ENCODE data around the gene RTL9.

Gene RTL9

GRCh38 chrX:110317820-110318663, 40.6 kb upstream of the RTL9 start, which contains the start of gene AMMECR1:
Gene AMMECR1 (minus strand): TSS chrX:110318085. CDS start chrX:110318071, 14 bp downstream.
- H3K4me2 ChIP-seq (ENCODE audit: low read length, poor library complexity, severe bottlenecking): peak within 1 kb of the TSS; percentile 56
- peak within 1 kb of the TSS; percentile 51 for H2AFZ ChIP-seq (ENCODE audit: low read depth, low read length)
- H4K8ac ChIP-seq (ENCODE audit: low read length): peak within 1 kb of the TSS; percentile 75
- H2BK12ac ChIP-seq (ENCODE audit: low read length in 2 of 2): peak within 1 kb of the TSS in 1 of 2 experiments; percentile 77
- H3K18ac ChIP-seq (ENCODE audit: low read depth in 1 of 2, low read length in 2 of 2): peak within 1 kb of the TSS; percentile 81 to 86
- H3K27me3 ChIP-seq (ENCODE audit: control insufficient read depth in 1 of 2, insufficient read depth in 1 of 2, low read length in 2 of 2): peaks cover 0 to 9% of the 10 kb centered on the region in 2 experiments
- H2AK5ac ChIP-seq (ENCODE audit: low read length, severe bottlenecking): no peak within 1 kb of the TSS
- peak within 1 kb of the TSS; percentile 83 to 86 for H3K4me3 ChIP-seq (ENCODE audit: insufficient read depth in 1 of 2, low read depth in 1 of 2, low read length in 2 of 2)
- peak within 1 kb of the TSS; percentile 73 for H2BK120ac ChIP-seq (ENCODE audit: low read depth, low read length)
- H3K27ac ChIP-seq (ENCODE audit: low read length, poor library complexity, severe bottlenecking): peak within 1 kb of the TSS; percentile 79
- peak within 1 kb of the TSS; percentile 97 for H4K91ac ChIP-seq (ENCODE audit: low read length)
- peak within 1 kb of the TSS in 1 of 2 experiments; percentile 94 for H3K14ac ChIP-seq (ENCODE audit: low read length in 2 of 2)
- DNase-seq: peak; percentile 80
- peak within 1 kb of the TSS; percentile 94 for H3K9ac ChIP-seq (ENCODE audit: low read length)
- WGBS: 1% methylated on average over 18 of the region's 78 CpGs
- H2BK15ac ChIP-seq (ENCODE audit: low read depth, poor library complexity, severe bottlenecking): peak within 1 kb of the TSS; percentile 69
- H3K36me3 ChIP-seq (ENCODE audit: control insufficient read depth in 1 of 2, insufficient read depth in 2 of 2, low read depth in 1 of 2, low read length in 2 of 2): no peaks in the 10 kb centered on the region
- peak within 1 kb of the TSS; percentile 89 for H2BK5ac ChIP-seq (ENCODE audit: low read depth, low read length, poor library complexity, severe bottlenecking)
- H3K9me3 ChIP-seq (ENCODE audit: control insufficient read depth, low read length): no peaks in the 10 kb centered on the region
- H3K4me1 ChIP-seq (ENCODE audit: control insufficient read depth, insufficient read depth, low read depth, low read length): peaks cover 2% of the 10 kb centered on the region
- H3K23ac ChIP-seq (ENCODE audit: low read length in 2 of 2): no peak within 1 kb of the TSS
- H3K4ac ChIP-seq (ENCODE audit: low read depth in 1 of 2, low read length in 2 of 2): peak within 1 kb of the TSS; percentile 75 to 80
- H3K79me1 ChIP-seq (replicated peaks; ENCODE audit: low read length, poor library complexity, severe bottlenecking): no peaks in the 10 kb centered on the region

- H3K9ac ChIP-seq (ENCODE audit: low read length): peak overlapping the region; percentile 94
- H3K36me3 ChIP-seq (ENCODE audit: control insufficient read depth in 1 of 2, insufficient read depth in 2 of 2, low read depth in 1 of 2, low read length in 2 of 2): no peaks in the 10 kb centered on the region
- no peaks in the 10 kb centered on the region for H3K79me1 ChIP-seq (replicated peaks; ENCODE audit: low read length, poor library complexity, severe bottlenecking)
- H3K4me2 ChIP-seq (ENCODE audit: low read length, poor library complexity, severe bottlenecking): peak overlapping the region; percentile 8
- no peaks in the 10 kb centered on the region for H3K9me3 ChIP-seq (ENCODE audit: control insufficient read depth, low read length)
- H4K91ac ChIP-seq (ENCODE audit: low read length): no peak overlapping the region
- H4K8ac ChIP-seq (ENCODE audit: low read length): no peak overlapping the region
- no peak overlapping the region for H3K23ac ChIP-seq (ENCODE audit: low read length in 2 of 2)
- WGBS: 7% methylated on average over 3 of the region's 4 CpGs
- H3K4me1 ChIP-seq (ENCODE audit: control insufficient read depth, insufficient read depth, low read depth, low read length): peaks cover 2% of the 10 kb centered on the region
- H3K14ac ChIP-seq (ENCODE audit: low read length in 2 of 2): no peak overlapping the region
- peak overlapping the region in 1 of 2 experiments; percentile 11 for H3K18ac ChIP-seq (ENCODE audit: low read depth in 1 of 2, low read length in 2 of 2)
- DNase-seq: no peak
- H2AK5ac ChIP-seq (ENCODE audit: low read length, severe bottlenecking): no peak overlapping the region
- H3K4ac ChIP-seq (ENCODE audit: low read depth in 1 of 2, low read length in 2 of 2): no peak overlapping the region
- no peak overlapping the region for H2AFZ ChIP-seq (ENCODE audit: low read depth, low read length)
- no peak overlapping the region for H2BK15ac ChIP-seq (ENCODE audit: low read depth, poor library complexity, severe bottlenecking)
- peak overlapping the region; percentile 29 for H2BK120ac ChIP-seq (ENCODE audit: low read depth, low read length)
- no peak overlapping the region for H2BK12ac ChIP-seq (ENCODE audit: low read length in 2 of 2)
- peak overlapping the region; percentile 56 to 80 for H3K4me3 ChIP-seq (ENCODE audit: insufficient read depth in 1 of 2, low read depth in 1 of 2, low read length in 2 of 2)
- H3K27ac ChIP-seq (ENCODE audit: low read length, poor library complexity, severe bottlenecking): no peak overlapping the region
- peaks cover 0 to 5% of the 10 kb centered on the region in 2 experiments for H3K27me3 ChIP-seq (ENCODE audit: control insufficient read depth in 1 of 2, insufficient read depth in 1 of 2, low read length in 2 of 2)
- no peak overlapping the region for H2BK5ac ChIP-seq (ENCODE audit: low read depth, low read length, poor library complexity, severe bottlenecking)
Measured at GRCh38 chrX:110318664-110318968, 40.0 kb upstream of the RTL9 start.

- no peaks in the 10 kb centered on the region for H3K36me3 ChIP-seq (ENCODE audit: control insufficient read depth in 1 of 2, insufficient read depth in 2 of 2, low read depth in 1 of 2, low read length in 2 of 2)
- no peak overlapping the region for H3K4me3 ChIP-seq (ENCODE audit: insufficient read depth in 1 of 2, low read depth in 1 of 2, low read length in 2 of 2)
- 45% methylated on average over 1 of the region's 3 CpGs for WGBS
- H2AFZ ChIP-seq (ENCODE audit: low read depth, low read length): no peak overlapping the region
- no peak overlapping the region for H2AK5ac ChIP-seq (ENCODE audit: low read length, severe bottlenecking)
- H3K79me1 ChIP-seq (replicated peaks; ENCODE audit: low read length, poor library complexity, severe bottlenecking): no peaks in the 10 kb centered on the region
- H3K9me3 ChIP-seq (ENCODE audit: control insufficient read depth, low read length): peaks cover 4% of the 10 kb centered on the region
- H3K4me1 ChIP-seq (ENCODE audit: control insufficient read depth, insufficient read depth, low read depth, low read length): peaks cover 2% of the 10 kb centered on the region
- no peak overlapping the region for H2BK120ac ChIP-seq (ENCODE audit: low read depth, low read length)
- H3K27me3 ChIP-seq (ENCODE audit: control insufficient read depth in 1 of 2, insufficient read depth in 1 of 2, low read length in 2 of 2): peaks cover 0 to 5% of the 10 kb centered on the region in 2 experiments
- no peak overlapping the region for H3K23ac ChIP-seq (ENCODE audit: low read length in 2 of 2)
- H2BK5ac ChIP-seq (ENCODE audit: low read depth, low read length, poor library complexity, severe bottlenecking): no peak overlapping the region
- H2BK15ac ChIP-seq (ENCODE audit: low read depth, poor library complexity, severe bottlenecking): no peak overlapping the region
- no peak overlapping the region for H3K4ac ChIP-seq (ENCODE audit: low read depth in 1 of 2, low read length in 2 of 2)
- no peak overlapping the region for H3K9ac ChIP-seq (ENCODE audit: low read length)
- no peak overlapping the region for H3K27ac ChIP-seq (ENCODE audit: low read length, poor library complexity, severe bottlenecking)
- H3K4me2 ChIP-seq (ENCODE audit: low read length, poor library complexity, severe bottlenecking): no peak overlapping the region
- no peak overlapping the region for H4K91ac ChIP-seq (ENCODE audit: low read length)
- no peak overlapping the region for H2BK12ac ChIP-seq (ENCODE audit: low read length in 2 of 2)
- no peak overlapping the region for H3K18ac ChIP-seq (ENCODE audit: low read depth in 1 of 2, low read length in 2 of 2)
- H4K8ac ChIP-seq (ENCODE audit: low read length): no peak overlapping the region
- no peak overlapping the region for H3K14ac ChIP-seq (ENCODE audit: low read length in 2 of 2)
- no peak for DNase-seq
Measured at GRCh38 chrX:110320381-110320987, 38.2 kb upstream of the RTL9 start.

GRCh38 chrX:110321081-110321480, 37.6 kb upstream of the RTL9 start:
- H2AFZ ChIP-seq (ENCODE audit: low read depth, low read length): no peak overlapping the region
- H3K4ac ChIP-seq (ENCODE audit: low read depth in 1 of 2, low read length in 2 of 2): no peak overlapping the region
- H3K18ac ChIP-seq (ENCODE audit: low read depth in 1 of 2, low read length in 2 of 2): no peak overlapping the region
- H3K4me2 ChIP-seq (ENCODE audit: low read length, poor library complexity, severe bottlenecking): no peak overlapping the region
- H4K8ac ChIP-seq (ENCODE audit: low read length): no peak overlapping the region
- peaks cover 2% of the 10 kb centered on the region for H3K4me1 ChIP-seq (ENCODE audit: control insufficient read depth, insufficient read depth, low read depth, low read length)
- peaks cover 8% of the 10 kb centered on the region for H3K9me3 ChIP-seq (ENCODE audit: control insufficient read depth, low read length)
- no peak overlapping the region for H3K23ac ChIP-seq (ENCODE audit: low read length in 2 of 2)
- no peak overlapping the region for H3K4me3 ChIP-seq (ENCODE audit: insufficient read depth in 1 of 2, low read depth in 1 of 2, low read length in 2 of 2)
- peaks cover 0 to 5% of the 10 kb centered on the region in 2 experiments for H3K27me3 ChIP-seq (ENCODE audit: control insufficient read depth in 1 of 2, insufficient read depth in 1 of 2, low read length in 2 of 2)
- H4K91ac ChIP-seq (ENCODE audit: low read length): no peak overlapping the region
- H3K9ac ChIP-seq (ENCODE audit: low read length): no peak overlapping the region
- H3K27ac ChIP-seq (ENCODE audit: low read length, poor library complexity, severe bottlenecking): no peak overlapping the region
- H2BK120ac ChIP-seq (ENCODE audit: low read depth, low read length): no peak overlapping the region
- no peak overlapping the region for H2BK12ac ChIP-seq (ENCODE audit: low read length in 2 of 2)
- no peak overlapping the region for H2AK5ac ChIP-seq (ENCODE audit: low read length, severe bottlenecking)
- no peak overlapping the region for H2BK15ac ChIP-seq (ENCODE audit: low read depth, poor library complexity, severe bottlenecking)
- no peak for DNase-seq
- H3K14ac ChIP-seq (ENCODE audit: low read length in 2 of 2): no peak overlapping the region
- no peaks in the 10 kb centered on the region for H3K79me1 ChIP-seq (replicated peaks; ENCODE audit: low read length, poor library complexity, severe bottlenecking)
- no peak overlapping the region for H2BK5ac ChIP-seq (ENCODE audit: low read depth, low read length, poor library complexity, severe bottlenecking)
- H3K36me3 ChIP-seq (ENCODE audit: control insufficient read depth in 1 of 2, insufficient read depth in 2 of 2, low read depth in 1 of 2, low read length in 2 of 2): no peaks in the 10 kb centered on the region

Data from mesenchymal stem cell (in vitro differentiated cells and primary cell).